ENCODE results near the gene AMFR.

Gene AMFR

GRCh38 chr16:56369202-56369601, 56.1 kb downstream of the AMFR start:
- FAIRE-seq, result no peak
- DNase-seq (ENCODE audit: insufficient read length, low spot score), result no peak
- TF ChIP-seq POLR2A (IDR thresholded peaks at IDR 0.05; ENCODE audit: low read depth, low read length), result no peak

GRCh38 chr16:56368545-56368944, 56.8 kb downstream of the AMFR start:
- FAIRE-seq, result no peak
- DNase-seq (ENCODE audit: insufficient read length, low spot score), result no peak
- TF ChIP-seq POLR2A (IDR thresholded peaks at IDR 0.05; ENCODE audit: low read depth, low read length), result no peak

GRCh38 chr16:56367764-56368163, 57.6 kb downstream of the AMFR start:
- TF ChIP-seq POLR2A (IDR thresholded peaks at IDR 0.05; ENCODE audit: low read depth, low read length), result no peak
- FAIRE-seq, result no peak
- no peak for DNase-seq (ENCODE audit: insufficient read length, low spot score)

- no peak for TF ChIP-seq POLR2A (IDR thresholded peaks at IDR 0.05; ENCODE audit: low read depth, low read length)
- FAIRE-seq (no peak), DNase-seq (ENCODE audit: insufficient read length, low spot score) (no peak)
Observed at GRCh38 chr16:56366945-56367344, 58.4 kb downstream of the AMFR start.

GRCh38 chr16:56365552-56365951, 59.8 kb downstream of the AMFR start:
- FAIRE-seq (no peak), DNase-seq (ENCODE audit: insufficient read length, low spot score) (no peak)
- no peak for TF ChIP-seq POLR2A (IDR thresholded peaks at IDR 0.05; ENCODE audit: low read depth, low read length)

- DNase-seq (ENCODE audit: insufficient read length, low spot score), result no peak
- no peak for FAIRE-seq
- no peak for TF ChIP-seq POLR2A (IDR thresholded peaks at IDR 0.05; ENCODE audit: low read depth, low read length)
Observed at GRCh38 chr16:56364865-56365264, 60.5 kb downstream of the AMFR start.

- FAIRE-seq (no peak), DNase-seq (ENCODE audit: insufficient read length, low spot score) (no peak)
- no peak for TF ChIP-seq POLR2A (IDR thresholded peaks at IDR 0.05; ENCODE audit: low read depth, low read length)
Observed at GRCh38 chr16:56363781-56364565, 61.4 kb downstream of the AMFR start.

GRCh38 chr16:56363181-56363716, 62.1 kb downstream of the AMFR start:
- DNase-seq (ENCODE audit: insufficient read length, low spot score) (no peak), FAIRE-seq (no peak)
- TF ChIP-seq POLR2A (IDR thresholded peaks at IDR 0.05; ENCODE audit: low read depth, low read length), result no peak

GRCh38 chr16:56362706-56363105, 62.6 kb downstream of the AMFR start:
- DNase-seq (ENCODE audit: insufficient read length, low spot score) (no peak), FAIRE-seq (no peak)
- no peak for TF ChIP-seq POLR2A (IDR thresholded peaks at IDR 0.05; ENCODE audit: low read depth, low read length)

- no peak for TF ChIP-seq POLR2A (IDR thresholded peaks at IDR 0.05; ENCODE audit: low read depth, low read length)
- FAIRE-seq (no peak), DNase-seq (ENCODE audit: insufficient read length, low spot score) (no peak)
Observed at GRCh38 chr16:56362057-56362655, 63.2 kb downstream of the AMFR start.

GRCh38 chr16:56360117-56361008, 65.0 kb downstream of the AMFR start:
- FAIRE-seq (no peak), DNase-seq (ENCODE audit: insufficient read length, low spot score) (no peak)
- no peak for TF ChIP-seq POLR2A (IDR thresholded peaks at IDR 0.05; ENCODE audit: low read depth, low read length)

- FAIRE-seq, result no peak
Observed at GRCh38 chr16:56357765-56358322, 67.5 kb downstream of the AMFR start.

GRCh38 chr16:56357241-56357764, 68.0 kb downstream of the AMFR start:
- FAIRE-seq (no peak), DNase-seq (ENCODE audit: insufficient read length, low spot score) (peak; percentile 51)
- no peak for TF ChIP-seq POLR2A (IDR thresholded peaks at IDR 0.05; ENCODE audit: low read depth, low read length)

More at GRCh38 chr16:56357765-56358322, 67.5 kb downstream of the AMFR start:
- TF ChIP-seq POLR2A (IDR thresholded peaks at IDR 0.05; ENCODE audit: low read depth, low read length), result no peak
- no peak for DNase-seq (ENCODE audit: insufficient read length, low spot score)
